ENCODE results near the gene KATNAL2.
"Not testable (repeated sequence)": the region's sequence is repeated elsewhere in the genome, so short reads cannot be mapped to it uniquely, and the experiment has no call there.

The KATNAL2 gene

DNA sequence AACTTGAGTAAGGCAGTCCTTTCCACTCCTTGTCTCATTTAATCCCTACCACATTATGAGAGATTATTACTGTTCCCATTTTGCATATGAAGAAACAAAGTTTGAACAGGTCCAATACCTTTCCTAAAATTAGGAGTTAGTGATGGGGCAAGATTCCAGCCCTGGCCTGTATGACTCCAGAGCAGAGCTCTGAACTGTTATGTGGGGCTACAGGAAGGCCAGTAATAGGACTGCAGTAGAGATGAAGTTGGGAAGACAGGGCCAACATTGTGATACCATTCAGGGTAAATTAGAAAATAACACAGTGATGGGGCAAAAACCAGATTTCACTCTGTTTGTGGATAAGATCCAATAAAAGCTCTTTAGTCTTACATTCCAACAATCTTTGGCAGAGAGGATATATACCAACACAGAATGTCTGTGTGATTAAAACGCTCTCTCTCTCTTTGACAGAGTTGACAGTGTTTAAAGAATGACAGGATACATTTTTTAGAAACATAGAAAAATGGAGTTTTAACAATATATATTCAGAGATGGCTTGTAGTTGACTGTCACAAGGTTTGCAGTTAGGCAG is 22.7 kb downstream of the KATNAL2 start:
- no peak for TF ChIP-seq POLR2AphosphoS5 (IDR thresholded peaks at IDR 0.05; ENCODE audit: low read depth, low read length)
- TF ChIP-seq TAF1 (IDR thresholded peaks at IDR 0.05; ENCODE audit: borderline replicate concordance, low read depth, low read length), result no peak
- TF ChIP-seq POLR2A (IDR thresholded peaks at IDR 0.05; ENCODE audit: low read depth, low read length), result no peak
- FAIRE-seq (no peak), DNase-seq (ENCODE audit: insufficient read length) (no peak)

GRCh38 chr18:46942646-46943045 is 25.2 kb downstream of the KATNAL2 start:
- no peak for FAIRE-seq
- no peak for TF ChIP-seq POLR2AphosphoS5 (IDR thresholded peaks at IDR 0.05; ENCODE audit: low read depth, low read length)
- no peak for TF ChIP-seq POLR2A (IDR thresholded peaks at IDR 0.05; ENCODE audit: low read depth, low read length)
- no peak for DNase-seq (ENCODE audit: insufficient read length)

DNA sequence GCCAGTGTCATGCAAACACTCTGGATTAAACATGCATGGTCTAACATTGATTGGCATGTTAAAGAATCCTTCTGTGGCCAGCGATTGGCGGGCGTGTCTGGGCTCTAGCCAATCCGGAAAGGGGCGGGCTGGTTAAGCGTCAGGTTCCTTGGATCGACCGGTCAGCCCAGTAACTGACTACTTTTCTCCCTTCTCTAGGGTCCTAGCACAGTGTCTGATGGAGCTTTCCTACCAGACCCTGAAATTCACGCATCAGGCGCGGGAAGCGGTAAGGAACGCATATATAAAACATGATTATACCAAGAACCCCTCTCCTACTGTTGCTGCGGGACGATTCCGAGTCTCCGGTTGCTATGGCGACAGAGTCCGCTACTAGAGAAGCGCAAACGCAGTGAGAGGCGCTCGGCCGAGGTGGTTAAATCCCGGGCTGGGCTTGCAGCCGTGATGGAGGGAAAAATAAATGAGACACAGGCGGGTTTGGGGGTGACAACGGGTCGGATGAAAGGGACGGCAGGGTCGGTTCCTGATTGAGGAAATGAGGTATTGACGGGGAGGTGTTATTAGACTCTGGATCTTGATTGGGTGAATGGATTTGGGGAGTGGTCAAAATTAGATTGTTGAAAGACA is 29.4 kb downstream of the KATNAL2 start:
- FAIRE-seq, result peak; percentile 81
- DNase-seq (ENCODE audit: insufficient read length), result peak; percentile 47
- TF ChIP-seq POLR2AphosphoS5 (IDR thresholded peaks at IDR 0.05; ENCODE audit: low read depth, low read length) (no peak), TAF1 (IDR thresholded peaks at IDR 0.05; ENCODE audit: borderline replicate concordance, low read depth, low read length) (no peak), POLR2A (IDR thresholded peaks at IDR 0.05; ENCODE audit: low read depth, low read length) (no peak)

DNA sequence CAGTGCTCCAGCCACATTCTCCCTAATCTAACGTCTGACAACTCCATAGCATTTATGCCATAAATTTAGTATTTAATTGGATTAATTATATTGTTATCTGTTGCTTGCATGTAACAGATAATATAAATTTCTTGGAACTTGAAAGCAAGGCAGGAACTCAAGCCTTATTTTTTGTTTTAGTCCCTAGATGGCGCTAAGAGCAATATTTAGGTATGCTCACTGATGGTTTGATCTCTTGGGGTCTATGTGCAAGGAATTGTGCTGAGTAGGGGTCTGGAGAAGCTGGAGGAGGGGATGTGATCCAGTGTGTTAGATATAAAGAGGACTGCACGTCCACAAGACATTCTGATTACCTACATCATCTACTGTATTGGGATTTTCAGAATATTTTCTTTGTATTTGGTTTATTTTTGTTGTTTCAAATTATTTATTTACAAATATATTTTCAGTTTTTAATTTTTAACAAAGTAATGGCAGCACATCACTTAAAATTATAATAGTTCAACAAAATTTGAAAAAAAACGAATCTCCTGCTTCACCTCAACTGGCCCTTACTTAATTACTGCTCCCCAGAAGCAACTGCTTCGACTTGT is 32.8 kb downstream of the KATNAL2 start:
- DNase-seq (ENCODE audit: insufficient read length), result no peak
- TF ChIP-seq POLR2AphosphoS5 (IDR thresholded peaks at IDR 0.05; ENCODE audit: low read depth, low read length), result no peak
- no peak for TF ChIP-seq POLR2A (IDR thresholded peaks at IDR 0.05; ENCODE audit: low read depth, low read length)
- no peak for TF ChIP-seq TAF1 (IDR thresholded peaks at IDR 0.05; ENCODE audit: borderline replicate concordance, low read depth, low read length)
- FAIRE-seq, result no peak

- no peak for DNase-seq (ENCODE audit: insufficient read length)
- no peak for FAIRE-seq
These were observed 35.8 kb downstream of the KATNAL2 start for GRCh38 chr18:46953195-46953594.

GRCh38 chr18:46958209-46958608 is 40.8 kb downstream of the KATNAL2 start:
- TF ChIP-seq TAF1 (IDR thresholded peaks at IDR 0.05; ENCODE audit: borderline replicate concordance, low read depth, low read length) (no peak), POLR2AphosphoS5 (IDR thresholded peaks at IDR 0.05; ENCODE audit: low read depth, low read length) (no peak), POLR2A (IDR thresholded peaks at IDR 0.05; ENCODE audit: low read depth, low read length) (no peak)
- FAIRE-seq, result no peak
- no peak for DNase-seq (ENCODE audit: insufficient read length)

More at GRCh38 chr18:46953195-46953594, 35.8 kb downstream of the KATNAL2 start:
- TF ChIP-seq TAF1 (IDR thresholded peaks at IDR 0.05; ENCODE audit: borderline replicate concordance, low read depth, low read length), result no peak
- no peak for TF ChIP-seq POLR2AphosphoS5 (IDR thresholded peaks at IDR 0.05; ENCODE audit: low read depth, low read length)
- no peak for TF ChIP-seq POLR2A (IDR thresholded peaks at IDR 0.05; ENCODE audit: low read depth, low read length)

DNA sequence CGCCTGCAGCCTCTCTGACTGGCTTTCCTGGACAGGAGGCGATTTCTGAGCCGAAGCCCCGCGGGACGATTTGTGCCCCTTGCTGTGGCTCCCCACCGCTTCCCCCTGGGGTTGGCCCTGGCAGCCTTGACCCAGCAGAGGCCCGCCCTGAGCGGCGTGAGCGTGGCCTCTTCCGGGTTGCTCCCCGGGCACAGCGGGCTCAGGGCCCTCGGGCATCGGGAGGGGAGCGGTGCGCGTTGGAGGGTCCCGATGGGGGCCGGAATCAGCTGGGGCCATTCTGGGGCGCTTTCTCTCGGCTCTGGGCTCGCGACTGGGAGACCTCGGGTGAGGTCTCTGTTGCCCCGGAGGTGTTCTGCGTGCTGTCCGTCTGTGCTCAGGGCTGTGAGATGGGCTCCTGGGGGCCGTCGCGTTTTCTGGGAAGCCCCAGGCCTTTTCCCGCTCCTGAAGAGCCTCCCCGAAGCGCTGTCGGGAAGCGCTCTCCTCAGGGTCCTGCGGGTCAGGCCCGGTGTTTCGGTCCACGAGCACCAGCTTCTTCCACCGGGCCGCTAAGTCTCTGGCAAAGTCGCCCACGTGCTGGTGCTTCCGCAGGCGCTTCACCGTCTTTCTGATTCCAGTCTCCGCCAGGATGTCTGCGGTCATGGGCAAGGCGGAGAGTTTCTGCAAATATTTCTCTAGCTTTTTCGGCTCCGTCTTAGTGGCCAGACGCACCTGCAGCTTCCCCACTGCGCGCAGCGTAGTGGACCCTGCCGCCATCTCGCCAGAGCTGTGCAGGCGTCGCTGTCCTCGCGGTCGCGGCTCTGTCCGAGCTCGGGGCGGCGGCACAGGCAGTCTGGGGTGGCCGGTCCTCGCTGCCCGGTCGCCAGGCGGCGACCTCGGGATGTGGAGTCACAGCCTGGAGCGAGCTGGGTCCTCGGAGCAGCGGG is 46.5 kb downstream of the KATNAL2 start:
- not testable (repeated sequence) for DNase-seq (ENCODE audit: insufficient read length); FAIRE-seq

GRCh38 chr18:46964579-46965293 is 47.3 kb downstream of the KATNAL2 start:
- not testable (repeated sequence) for DNase-seq (ENCODE audit: insufficient read length); FAIRE-seq

- DNase-seq (ENCODE audit: insufficient read length); FAIRE-seq: not testable (repeated sequence)
These were observed 48.9 kb downstream of the KATNAL2 start for GRCh38 chr18:46966266-46966665.

- not testable (repeated sequence) for DNase-seq (ENCODE audit: insufficient read length); FAIRE-seq
These were observed 52.1 kb downstream of the KATNAL2 start for GRCh38 chr18:46969551-46969950.

- FAIRE-seq; DNase-seq (ENCODE audit: insufficient read length): not testable (repeated sequence)
These were observed 102.5 kb downstream of the KATNAL2 start for GRCh38 chr18:47019870-47020269.

- not testable (repeated sequence) for FAIRE-seq; DNase-seq (ENCODE audit: insufficient read length)
These were observed 103.4 kb downstream of the KATNAL2 start for GRCh38 chr18:47020757-47021156.

- DNase-seq (ENCODE audit: insufficient read length); FAIRE-seq: not testable (repeated sequence)
These were observed 105.4 kb downstream of the KATNAL2 start for GRCh38 chr18:47022821-47023220.

GRCh38 chr18:47023769-47024465 is 106.5 kb downstream of the KATNAL2 start:
- not testable (repeated sequence) for FAIRE-seq; DNase-seq (ENCODE audit: insufficient read length)

GRCh38 chr18:47025557-47026174 is 108.3 kb downstream of the KATNAL2 start:
- not testable (repeated sequence) for FAIRE-seq; DNase-seq (ENCODE audit: insufficient read length)

DNA sequence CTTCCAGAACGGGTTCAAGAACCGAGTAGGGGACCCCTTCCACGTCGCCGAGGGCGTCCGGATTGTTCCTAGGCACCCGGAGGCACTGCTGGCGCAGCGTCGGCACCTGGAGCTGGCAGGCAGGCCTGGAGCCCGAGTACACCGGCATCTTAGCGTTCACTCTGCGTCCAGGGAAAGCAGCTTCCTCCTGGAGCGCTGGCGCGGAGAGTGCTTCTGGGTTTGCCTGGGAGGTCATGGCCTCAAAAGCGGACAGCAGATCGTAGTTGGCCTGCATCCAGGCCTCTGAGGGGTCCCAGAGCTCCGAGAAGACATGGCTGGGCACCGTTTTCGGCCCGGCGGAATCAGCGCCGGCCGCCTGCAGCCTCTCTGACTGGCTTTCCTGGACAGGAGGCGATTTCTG is 111.3 kb downstream of the KATNAL2 start:
- FAIRE-seq, result not testable (repeated sequence)

More for the DNA sequence above, 111.3 kb downstream of the KATNAL2 start:
- DNase-seq (ENCODE audit: insufficient read length), result not testable (repeated sequence)
